Mammary epithelial cell (primary cell): ENCODE data around the gene C2CD4D.

Experiments
- CTCF ChIP-seq, 2 donors: IDR thresholded peaks in 1 of 2; conservative IDR thresholded peaks in 1 of 2; 2 replicates each; pipeline ENCODE4 v1.5.1; 2011 to 2012; ENCODE audit warnings: inconsistent platforms in 2 of 2, low read length in 2 of 2, mild to moderate bottlenecking in 2 of 2, control low read depth in 1 of 2, low read depth in 1 of 2; ENCODE audit not compliant: insufficient read depth in 1 of 2; ENCODE audit errors: extremely low read depth in 1 of 2
- EZH2 ChIP-seq: IDR thresholded peaks from 2 replicates; pipeline ENCODE4 v1.6.1; 2012; ENCODE audit warnings: low read length, inconsistent platforms, borderline replicate concordance

- TF ChIP-seq CTCF (conservative IDR thresholded peaks at IDR 0.05 in 1 of 2, IDR thresholded peaks at IDR 0.05 in 1 of 2; ENCODE audit: extremely low read depth in 1 of 2, insufficient read depth in 1 of 2, low read depth in 1 of 2, low read length in 2 of 2) = no peak
- no peak for TF ChIP-seq EZH2
These were observed 20.3 kb upstream of the C2CD4D start for GRCh38 chr1:151859891-151860293.
